Middle frontal gyrus (tissue), 1 donor: ENCODE results near the gene MCHR1.

Experiments used
- DNase-seq: peaks from one replicate; pipeline ENCODE4 v3.0.0-alpha.2; 2015; ENCODE audit warnings: low spot score; ENCODE audit errors: extremely low spot score

The MCHR1 gene

DNA sequence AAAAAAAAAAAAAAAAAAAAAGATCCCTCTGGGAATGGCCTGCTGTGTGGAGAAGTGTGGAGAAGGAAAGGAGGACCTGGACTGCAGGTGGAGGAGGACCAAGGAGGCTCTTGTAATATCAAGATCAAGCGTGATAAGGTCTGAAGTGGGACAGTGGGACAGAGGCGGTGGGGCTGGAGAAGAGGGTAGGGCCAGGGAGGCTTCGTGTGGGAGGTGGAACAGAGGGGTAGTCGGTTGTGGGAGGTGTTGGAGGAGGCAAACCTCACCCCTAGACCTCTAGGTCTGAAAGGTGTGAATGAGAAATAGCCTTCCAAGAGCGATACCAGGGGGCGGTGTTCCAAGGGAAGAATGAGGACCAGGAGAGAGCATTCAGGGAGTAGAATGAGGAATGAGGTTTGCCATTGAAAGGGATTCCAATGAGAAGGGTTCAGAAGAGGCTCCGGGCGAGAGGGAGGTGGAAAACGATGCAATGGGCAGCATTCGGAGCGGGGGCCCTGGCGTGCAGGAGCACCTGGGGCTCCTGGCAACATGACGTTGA, 44.2 kb downstream of the MCHR1 start:
- no peak for DNase-seq

DNA sequence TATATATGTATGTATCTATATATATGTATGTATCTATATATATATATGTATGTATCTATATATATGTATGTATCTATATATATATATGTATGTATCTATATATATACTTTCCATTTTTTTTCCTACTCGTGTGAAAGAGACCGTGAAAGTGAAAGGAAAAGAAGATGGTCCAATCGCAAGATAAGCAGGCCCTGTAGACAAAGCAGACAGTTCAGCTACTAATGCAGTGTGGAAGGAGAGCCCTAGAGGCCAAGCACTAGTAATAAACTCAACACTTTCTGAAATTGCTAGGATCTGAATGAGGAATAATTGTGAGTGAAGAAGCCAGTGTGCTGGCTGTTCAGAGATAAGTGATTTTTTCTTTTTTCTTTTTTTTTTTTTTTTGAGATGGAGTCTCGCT, 47.2 kb downstream of the MCHR1 start:
- DNase-seq = no peak

- no peak for DNase-seq
These were observed 48.0 kb downstream of the MCHR1 start for GRCh38 chr22:40727070-40727963.

GRCh38 chr22:40727964-40728615, 48.8 kb downstream of the MCHR1 start:
- DNase-seq = no peak

GRCh38 chr22:40728731-40729189, 49.5 kb downstream of the MCHR1 start:
- DNase-seq = no peak

GRCh38 chr22:40729284-40729683, 50.0 kb downstream of the MCHR1 start:
- no peak for DNase-seq
